Measurements from ENCODE around the gene TGM6.
"Not testable (repeated sequence)": the region's sequence is repeated elsewhere in the genome, so short reads cannot be mapped to it uniquely, and the experiment has no call there.

- not testable (repeated sequence) for TF ChIP-seq CTCF, POLR2A, EP300 (IDR thresholded peaks at IDR 0.05)
Observed at GRCh38 chr20:2407355-2407754, 26.7 kb downstream of the TGM6 start.
